Lower leg skin (tissue), 4 donors: ENCODE data around the gene GID4. TPM values are rescaled to one million over a fixed set of nuclear protein-coding genes. Genes with fewer than 3 reads are reported as not detected.

Experiments
- DNase-seq, 2 donors: peaks; one replicate each; pipeline ENCODE4 v3.0.0-alpha.2; 2019; ENCODE audit warnings: low spot score in 2 of 2
- H3K4me3 ChIP-seq: fragments of 200-600 bp; sonication (generic); 2 replicates; pipeline ENCODE4 v1.5.1; 2017; ENCODE audit warnings: mild to moderate bottlenecking, low read depth; ENCODE audit not compliant: poor library complexity, severe bottlenecking
- CTCF ChIP-seq, 3 donors: fragments of 450-650 bp; IDR thresholded peaks; one replicate each; pipeline ENCODE4 v1.5.1; 2016; ENCODE audit warnings: antibody characterized with exemption in 3 of 3, mild to moderate bottlenecking in 3 of 3, moderate library complexity in 2 of 3
- POLR2A ChIP-seq, 2 donors: fragments of 450-650 bp; IDR thresholded peaks; one replicate each; pipeline ENCODE4 v1.6.1; 2016 to 2017; ENCODE audit warnings: antibody characterized with exemption in 2 of 2, mild to moderate bottlenecking in 1 of 2, moderate library complexity in 1 of 2
- WGBS, 2 donors: methylation state at CpG; one replicate each; pipeline ENCODE4 v1.1.5; 2018; 5-methylcytosine and 5-hydroxymethylcytosine counted together
- intact Hi-C: fragments of 100-400 bp; cut with DNase I; formaldehyde crosslinking; loops from one replicate; pipeline ENCODE4 v1.15.0; 2023; ENCODE audit warnings: low total_unique reads
- total RNA-seq, 4 donors: library from RNA; depleted of rRNA; stranded (reverse); fragments of >200 nt; gene quantifications; one replicate each; pipeline ENCODE4 v1.1.0, GENCODE V29; 2016

The GID4 gene
- total RNA-seq, 4 donors from 2014 or later: 23.0 to 30.1 (median 24.1) TPM

GRCh38 chr17:18079543-18079942, 40.3 kb downstream of the GID4 start:
- intact Hi-C loops: no loop called here
- DNase-seq: no peak
- H3K4me3 ChIP-seq: no peak overlapping the region
- 72 to 81% methylated on average over 4 of the region's 4 CpGs for WGBS, 2 donors
- TF ChIP-seq CTCF (IDR thresholded peaks at IDR 0.05): no peak
- TF ChIP-seq POLR2A (IDR thresholded peaks at IDR 0.05): no peak

GRCh38 chr17:18084256-18084655, 45.0 kb downstream of the GID4 start:
- no peak for TF ChIP-seq POLR2A (IDR thresholded peaks at IDR 0.05)
- no peak for TF ChIP-seq CTCF (IDR thresholded peaks at IDR 0.05)
- DNase-seq: no peak
- intact Hi-C loops: no loop called here
- WGBS, 2 donors: 83 to 87% methylated on average over 4 of the region's 4 CpGs
- no peak overlapping the region for H3K4me3 ChIP-seq

- TF ChIP-seq POLR2A (IDR thresholded peaks at IDR 0.05) (no peak), CTCF (IDR thresholded peaks at IDR 0.05) (no peak)
- intact Hi-C loops: no loop called here
- H3K4me3 ChIP-seq: peak within 1 kb of the TSS; percentile 60
- DNase-seq: peak; percentile 84 to 98
- WGBS, 2 donors: 0 to 1% methylated on average over 34 to 50 of the region's 52 CpGs
These were observed 48.6 kb downstream of the GID4 start, which contains the start of gene DRG2 for GRCh38 chr17:18087610-18088491. Gene DRG2, plus strand, starts transcription at chr17:18087948. Its CDS starts 76 bp downstream, at chr17:18088024.

- intact Hi-C loops: no loop called here
- TF ChIP-seq CTCF (IDR thresholded peaks at IDR 0.05): no peak
- no peak for TF ChIP-seq POLR2A (IDR thresholded peaks at IDR 0.05)
- no peak for DNase-seq
- WGBS, 2 donors: 92% methylated on average over 2 of the region's 2 CpGs
- no peak overlapping the region for H3K4me3 ChIP-seq
These were observed 50.4 kb downstream of the GID4 start for GRCh38 chr17:18089613-18090012.

- no peak for DNase-seq
- TF ChIP-seq CTCF (IDR thresholded peaks at IDR 0.05) (no peak), POLR2A (IDR thresholded peaks at IDR 0.05) (no peak)
- H3K4me3 ChIP-seq: no peak overlapping the region
- intact Hi-C loops: no loop called here
- 76 to 80% methylated on average over 15 of the region's 15 CpGs for WGBS, 2 donors
These were observed 54.6 kb downstream of the GID4 start for GRCh38 chr17:18093616-18094408.
